Gastroesophageal sphincter (tissue), 4 donors: ENCODE data around the gene RSRC1. TPM values are rescaled to one million over a fixed set of nuclear protein-coding genes. Genes with fewer than 3 reads are reported as not detected.

Experiments
- ATAC-seq: fragments of 150-250 bp; one replicate; pipeline ENCODE4 v1.9.1; 2016; ENCODE audit warnings: mild to moderate bottlenecking, moderate library complexity
- H3K27ac ChIP-seq, 4 donors: fragments of 200-600 bp; sonication (generic) in 3 of 4; 1 replicate in 3 of 4; 2 replicates in 1 of 4; pipeline ENCODE4 v1.5.1; 2016 to 2019
- H3K27me3 ChIP-seq: fragments of 200-600 bp; sonication (generic); one replicate; pipeline ENCODE4 v1.5.1; 2019
- H3K36me3 ChIP-seq, 2 donors: fragments of 200-600 bp; sonication (generic); one replicate each; pipeline ENCODE4 v1.5.1; 2019; ENCODE audit warnings: control low read depth in 1 of 2
- H3K4me1 ChIP-seq, 3 donors: fragments of 200-600 bp; sonication (generic); 1 replicate in 2 of 3; 2 replicates in 1 of 3; pipeline ENCODE4 v1.5.1; 2016 to 2019; ENCODE audit warnings: control low read depth in 2 of 3
- H3K4me3 ChIP-seq, 2 donors: fragments of 200-600 bp; sonication (generic); one replicate each; pipeline ENCODE4 v1.5.1; 2019; ENCODE audit warnings: mild to moderate bottlenecking in 1 of 2, moderate library complexity in 1 of 2
- H3K9me3 ChIP-seq, 3 donors: fragments of 200-600 bp; sonication (generic); one replicate each; pipeline ENCODE4 v1.5.1; 2017 to 2019; ENCODE audit warnings: control low read depth in 2 of 3
- CTCF ChIP-seq, 4 experiments: fragments of 200-600 bp in 2 of 4; fragments of 450-650 bp in 2 of 4; sonication (generic) in 1 of 4; IDR thresholded peaks; one replicate each; pipeline ENCODE4 v1.5.1; 2017 to 2019; ENCODE audit warnings: antibody characterized with exemption in 4 of 4, mild to moderate bottlenecking in 2 of 4, moderate library complexity in 2 of 4
- EP300 ChIP-seq: sonication (generic); formaldehyde crosslinking; IDR thresholded peaks from one replicate; pipeline ENCODE4 v1.6.1; 2017; ENCODE audit warnings: antibody characterized with exemption, mild to moderate bottlenecking
- POLR2A ChIP-seq, 2 donors: fragments of 450-650 bp; IDR thresholded peaks; one replicate each; pipeline ENCODE4 v1.6.1; 2017; ENCODE audit warnings: antibody characterized with exemption in 2 of 2, mild to moderate bottlenecking in 2 of 2, moderate library complexity in 1 of 2
- POLR2AphosphoS5 ChIP-seq: sonication (generic); formaldehyde crosslinking; IDR thresholded peaks from one replicate; pipeline ENCODE4 v1.6.1; 2017; ENCODE audit warnings: antibody characterized with exemption
- WGBS, 2 donors: methylation state at CpG; one replicate each; pipeline ENCODE4 v1.1.5; 2018; ENCODE audit warnings: low coverage in 1 of 2; 5-methylcytosine and 5-hydroxymethylcytosine counted together
- total RNA-seq, 4 donors: library from RNA; depleted of rRNA; stranded (reverse); fragments of >200 nt; gene quantifications; one replicate each; pipeline ENCODE4 v1.1.0, GENCODE V29; 2016

The RSRC1 gene
- total RNA-seq, 4 donors from 2014 or later, result 40.6 to 66.0 (median 43.9) TPM

GRCh38 chr3:158382479-158382878 lies 272.6 kb downstream of the RSRC1 start:
- TF ChIP-seq POLR2AphosphoS5 (no peak), POLR2A (IDR thresholded peaks at IDR 0.05) (no peak), CTCF (IDR thresholded peaks at IDR 0.05) (no peak), EP300 (no peak)
- ATAC-seq, result no peak
- no peaks in the 10 kb centered on the region for H3K9me3 ChIP-seq
- no peaks in the 10 kb centered on the region for H3K4me1 ChIP-seq
- no peak overlapping the region for H3K4me3 ChIP-seq
- H3K27me3 ChIP-seq, result no peaks in the 10 kb centered on the region
- no peak overlapping the region for H3K27ac ChIP-seq
- no peaks in the 10 kb centered on the region for H3K36me3 ChIP-seq
- WGBS, 2 donors, result 53% methylated on average over 2 of the region's 2 CpGs; no CpG with 5 or more reads in 1 of the 2 donors

- Histone ChIP-seq H3K27ac (no peak overlapping the region), H3K27me3 (no peaks in the 10 kb centered on the region), H3K9me3 (no peaks in the 10 kb centered on the region), H3K4me1 (no peaks in the 10 kb centered on the region), H3K4me3 (no peak overlapping the region), H3K36me3 (no peaks in the 10 kb centered on the region)
- WGBS, 2 donors, result 94 to 95% methylated on average over 2 of the region's 2 CpGs
- ATAC-seq, result no peak
- TF ChIP-seq EP300, result no peak
- no peak for TF ChIP-seq POLR2AphosphoS5
- no peak for TF ChIP-seq CTCF (IDR thresholded peaks at IDR 0.05)
- TF ChIP-seq POLR2A (IDR thresholded peaks at IDR 0.05), result no peak
These were observed 274.1 kb downstream of the RSRC1 start for GRCh38 chr3:158384019-158384418.

GRCh38 chr3:158395421-158395820 lies 285.5 kb downstream of the RSRC1 start:
- ATAC-seq, result no peak
- H3K4me1 ChIP-seq, result no peaks in the 10 kb centered on the region
- peaks cover 0 to 6% (median 0%) of the 10 kb centered on the region in 3 donors for H3K9me3 ChIP-seq
- WGBS, 2 donors, result 86 to 93% methylated on average over 1 to 2 of the region's 2 CpGs
- no peak overlapping the region for H3K4me3 ChIP-seq
- TF ChIP-seq CTCF (IDR thresholded peaks at IDR 0.05), result no peak
- no peak for TF ChIP-seq POLR2AphosphoS5
- no peak for TF ChIP-seq POLR2A (IDR thresholded peaks at IDR 0.05)
- TF ChIP-seq EP300, result no peak
- no peaks in the 10 kb centered on the region for H3K27me3 ChIP-seq
- H3K27ac ChIP-seq, result no peak overlapping the region
- H3K36me3 ChIP-seq, result no peaks in the 10 kb centered on the region

GRCh38 chr3:158402590-158402989 lies 292.7 kb downstream of the RSRC1 start:
- no peak for ATAC-seq
- H3K4me1 ChIP-seq, result no peaks in the 10 kb centered on the region

More at GRCh38 chr3:158402590-158402989, 292.7 kb downstream of the RSRC1 start:
- H3K9me3 ChIP-seq, result no peaks in the 10 kb centered on the region
- TF ChIP-seq POLR2AphosphoS5, result no peak
- TF ChIP-seq POLR2A (IDR thresholded peaks at IDR 0.05), result no peak
- no peak for TF ChIP-seq EP300
- no peak for TF ChIP-seq CTCF (IDR thresholded peaks at IDR 0.05)
- H3K27me3 ChIP-seq, result no peaks in the 10 kb centered on the region
- no peak overlapping the region for H3K4me3 ChIP-seq
- no peak overlapping the region for H3K27ac ChIP-seq
- H3K36me3 ChIP-seq, result no peaks in the 10 kb centered on the region
